Raji (cell line): ENCODE measurements around the gene LDLRAD4.

Experiments
- POLR2A ChIP-seq: IDR thresholded peaks from 2 replicates; pipeline ENCODE4 v1.6.1; 2011; ENCODE audit warnings: low read depth, low read length, control low read depth; ENCODE audit not compliant: insufficient read depth

The LDLRAD4 gene

DNA sequence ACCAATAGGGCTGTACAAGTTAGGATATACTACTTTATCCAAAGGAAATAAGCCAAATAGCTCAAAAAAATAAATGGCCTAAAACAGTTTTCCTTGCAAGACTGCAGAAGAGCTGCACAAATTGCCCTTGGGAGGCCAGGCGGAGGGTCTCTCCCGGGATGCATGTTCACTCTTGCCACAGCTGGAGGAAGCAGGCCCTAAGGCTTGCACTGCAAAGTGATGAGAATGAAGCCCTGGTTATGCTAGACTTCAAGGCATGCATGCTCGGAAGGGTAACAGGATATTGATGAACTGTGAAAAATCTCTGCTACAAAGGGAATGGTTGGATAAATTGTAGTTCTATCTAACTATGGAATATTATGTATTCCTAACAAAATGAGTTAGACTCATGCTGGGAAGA lies 27.5 kb upstream of the LDLRAD4 start:
- no peak for TF ChIP-seq POLR2A

GRCh38 chr18:13191779-13192178 lies 26.8 kb upstream of the LDLRAD4 start:
- no peak for TF ChIP-seq POLR2A

GRCh38 chr18:13192970-13193369 lies 25.6 kb upstream of the LDLRAD4 start:
- TF ChIP-seq POLR2A, result no peak

- no peak for TF ChIP-seq POLR2A
These were observed 24.3 kb upstream of the LDLRAD4 start for GRCh38 chr18:13194239-13194638.

- no peak for TF ChIP-seq POLR2A
These were observed 19.9 kb upstream of the LDLRAD4 start for GRCh38 chr18:13198701-13199100.

- TF ChIP-seq POLR2A, result no peak
These were observed 19.4 kb upstream of the LDLRAD4 start for GRCh38 chr18:13199169-13199568.

GRCh38 chr18:13201292-13201691 lies 17.3 kb upstream of the LDLRAD4 start:
- TF ChIP-seq POLR2A, result no peak

GRCh38 chr18:13202571-13202970 lies 16.0 kb upstream of the LDLRAD4 start:
- TF ChIP-seq POLR2A, result no peak

- TF ChIP-seq POLR2A, result no peak
These were observed 12.3 kb upstream of the LDLRAD4 start for GRCh38 chr18:13206301-13206700.

DNA sequence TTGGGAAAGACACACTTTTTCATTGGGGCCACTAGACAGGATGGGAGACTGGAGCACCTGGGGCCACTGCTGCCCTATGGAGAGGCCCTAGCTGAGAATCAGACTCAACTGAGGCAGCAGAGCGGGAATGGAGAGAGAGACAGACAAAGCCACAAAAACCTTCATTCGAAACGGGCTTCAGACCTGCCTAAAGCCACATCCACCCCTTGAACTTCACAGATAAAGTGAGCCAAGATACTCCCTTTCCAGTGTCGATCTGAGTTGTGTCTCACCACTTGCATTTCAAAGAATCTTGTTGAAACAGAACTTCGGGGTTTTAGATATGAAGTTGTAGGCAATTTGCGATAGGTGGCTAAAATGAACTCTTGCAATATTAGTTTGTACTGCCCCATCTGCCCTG lies 11.3 kb upstream of the LDLRAD4 start:
- no peak for TF ChIP-seq POLR2A

DNA sequence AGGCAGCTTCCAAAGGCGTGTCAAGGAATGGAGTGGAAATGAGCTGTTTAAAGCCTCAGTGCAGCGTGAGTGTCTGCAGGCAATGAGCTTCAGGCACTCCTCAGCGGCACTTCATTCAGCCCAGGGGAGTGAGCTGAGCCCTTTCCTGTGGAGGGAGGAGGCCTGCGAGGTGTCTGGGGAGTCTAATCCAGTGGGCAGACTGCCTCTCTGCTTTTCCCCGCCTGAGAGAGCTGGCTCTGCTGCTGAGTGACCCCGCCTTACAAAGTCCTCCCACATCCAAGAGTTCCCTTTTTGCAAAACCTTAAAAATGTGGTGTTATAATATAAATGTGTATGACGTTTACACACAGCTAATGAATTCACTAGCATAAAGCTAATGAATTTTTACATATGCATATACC lies 7.0 kb upstream of the LDLRAD4 start:
- no peak for TF ChIP-seq POLR2A

GRCh38 chr18:13213036-13213795 lies 5.3 kb upstream of the LDLRAD4 start:
- no peak for TF ChIP-seq POLR2A

DNA sequence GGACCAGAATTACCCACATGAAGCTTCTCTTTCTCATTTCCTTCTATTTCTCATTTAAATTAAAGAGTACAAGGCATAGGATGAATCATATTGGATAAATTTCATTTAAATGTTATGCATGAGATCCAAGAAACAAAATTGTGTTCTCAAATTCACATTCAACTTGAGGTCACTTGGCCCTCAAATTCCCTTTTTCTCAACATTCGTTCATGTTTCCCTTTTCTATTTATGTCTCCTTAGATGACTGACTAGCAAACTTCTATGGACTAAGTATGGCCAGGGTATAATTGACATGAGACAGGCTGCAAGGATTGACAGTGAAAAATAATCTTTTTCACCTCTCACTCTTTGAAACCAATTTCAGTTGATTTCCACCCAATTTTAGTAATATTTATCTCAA lies 4.0 kb upstream of the LDLRAD4 start:
- no peak for TF ChIP-seq POLR2A

DNA sequence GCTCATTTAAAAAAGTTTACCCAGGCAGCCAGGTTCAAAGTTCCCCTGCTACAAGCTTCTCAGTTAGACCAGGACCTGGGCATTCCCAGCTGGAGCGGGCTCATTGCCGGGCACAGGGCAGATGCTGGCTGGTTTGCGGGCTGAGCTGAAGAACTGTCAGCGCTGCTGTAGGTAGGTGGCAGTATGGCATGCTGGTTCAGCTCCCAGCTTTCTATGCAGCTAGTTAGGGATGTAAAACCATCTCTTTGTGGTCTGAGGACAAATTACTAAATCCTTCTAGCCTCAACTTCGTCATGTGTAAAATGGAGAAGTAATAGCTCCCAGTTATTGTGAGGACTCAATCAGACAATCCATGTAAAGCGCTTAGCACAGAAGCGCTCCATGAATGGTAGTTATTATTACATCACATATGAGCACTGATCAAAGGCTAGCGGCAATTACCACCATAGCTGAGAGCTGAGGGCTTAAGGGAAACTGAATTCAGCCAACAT lies 2.4 kb upstream of the LDLRAD4 start:
- no peak for TF ChIP-seq POLR2A

DNA sequence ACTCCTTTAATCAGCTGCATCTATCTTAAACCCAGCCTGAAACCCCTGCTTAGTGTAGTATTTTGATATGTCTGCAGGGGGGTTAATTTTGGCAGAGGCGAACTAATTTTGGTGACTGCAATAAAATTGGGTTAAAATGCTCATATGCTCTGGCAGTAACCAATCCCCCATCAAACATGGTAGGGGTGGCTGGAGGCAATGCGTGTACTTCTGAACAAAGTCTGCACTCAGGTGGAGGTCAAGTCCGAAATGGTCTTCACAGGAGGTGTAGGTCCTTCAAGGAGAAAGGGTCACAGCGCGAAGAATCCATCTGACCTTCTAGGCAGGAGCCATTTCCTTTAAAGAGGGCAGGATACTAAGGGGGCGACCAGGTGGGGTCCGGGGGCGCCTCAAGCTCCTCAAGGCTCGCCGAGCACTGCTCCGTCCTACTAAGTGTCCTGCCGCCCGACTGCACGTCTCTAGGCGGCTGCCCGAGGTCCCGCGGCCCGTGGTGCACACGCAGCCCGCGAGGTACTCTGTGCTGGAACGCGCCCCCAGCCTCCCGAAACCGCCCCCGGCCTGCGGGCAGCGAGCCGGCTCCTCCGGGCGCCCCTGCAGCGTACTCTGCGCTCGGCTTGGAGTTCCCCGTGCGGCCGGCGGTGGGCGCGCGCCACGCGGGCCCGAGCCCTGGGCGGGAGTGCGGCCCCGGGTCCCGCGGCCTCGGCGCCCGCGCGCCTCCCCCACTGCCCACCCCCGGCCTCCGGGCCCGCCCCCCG lies 1.7 kb upstream of the LDLRAD4 start:
- TF ChIP-seq POLR2A, result no peak

DNA sequence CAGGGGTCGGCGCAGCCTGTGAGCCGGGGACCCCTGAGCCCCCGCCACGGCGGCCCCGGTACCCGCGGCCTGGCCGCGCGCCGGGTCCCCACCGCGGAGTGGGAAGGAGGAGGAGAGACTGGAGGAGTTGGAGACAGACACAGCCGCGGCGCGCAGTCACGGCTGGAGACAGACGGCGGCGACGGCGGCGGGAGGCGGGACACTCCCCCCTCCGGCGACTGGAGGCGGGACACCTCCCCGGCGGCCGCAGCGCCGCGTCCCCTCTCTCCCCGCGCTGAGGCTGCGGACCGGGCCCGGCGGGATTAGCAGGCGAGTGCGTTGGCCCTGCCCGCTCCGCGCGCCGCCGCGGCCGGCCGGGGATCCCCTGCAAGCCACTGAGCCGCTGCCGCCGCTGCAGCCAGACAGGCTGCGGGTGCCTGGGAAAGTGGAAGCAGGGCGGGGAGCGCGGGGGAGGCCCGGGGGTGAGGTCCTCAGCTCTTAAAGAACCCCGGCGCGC lies 1.0 kb upstream of the LDLRAD4 start:
- TF ChIP-seq POLR2A, result no peak
